ENCODE measurements around the gene MTA2. TPM values are rescaled to one million over a fixed set of nuclear protein-coding genes. Genes with fewer than 3 reads are reported as not detected.
"Not testable (repeated sequence)": the region's sequence is repeated elsewhere in the genome, so short reads cannot be mapped to it uniquely, and the experiment has no call there.

MTA2 gene
- total and polyA plus RNA-seq, 10 of the 15 experiments (the other 5 are each of a cell fraction or from before 2014, with no cell fraction given) = 6.7 to 201 (median 113) TPM

GRCh38 chr11:62650283-62650682 lies 48.6 kb upstream of the MTA2 start:
- POLR2A ChIA-PET = interaction anchor here (1.0 to 14.6 kb wide), 3 partner anchors 20 to 73 kb away, joined by 3 to 295 read pairs (median 4); partner anchors contain the start of genes C11orf98, CSKMT, LBHD1 and UQCC3
- H3K9me3 ChIP-seq (replicated peaks; ENCODE audit: control insufficient read depth, insufficient read depth, low read length); in situ Hi-C loops (cut with MboI); FAIRE-seq; H3K27me3 ChIP-seq (replicated peaks in 1 of 2; ENCODE audit: control insufficient read depth in 2 of 2, insufficient read depth in 2 of 2, low read length in 1 of 2); ATAC-seq; H4K20me1 ChIP-seq (ENCODE audit: control insufficient read depth, insufficient read depth); H3K27ac ChIP-seq (ENCODE audit: control insufficient read depth, insufficient read depth); BruUV-seq (replicated peaks); H3K4me1 ChIP-seq (ENCODE audit: control insufficient read depth, insufficient read depth, low read length); H3K4me2 ChIP-seq (ENCODE audit: control insufficient read depth, insufficient read depth); DNase-seq (ENCODE audit: low read depth, low spot score); intact Hi-C loops (cut with micrococcal nuclease; ENCODE audit: unreplicated experiment); H2AFZ ChIP-seq (ENCODE audit: control insufficient read depth, low read depth, low read length); H3K9ac ChIP-seq (ENCODE audit: control insufficient read depth, insufficient read depth, low read length); H3K4me3 ChIP-seq: not testable (repeated sequence)
- CTCF ChIA-PET = interaction anchor here (1.0 to 1.2 kb wide), 4 partner anchors 24 to 226 kb away, joined by 3 to 4 read pairs (median 4); no protein-coding TSS in a partner anchor
- Histone ChIP-seq H3K79me2 (ENCODE audit: control insufficient read depth, insufficient read depth, low read length) (peaks cover 35% of the 10 kb centered on the region), H3K36me3 (ENCODE audit: control insufficient read depth in 2 of 2, insufficient read depth in 2 of 2, low read length in 1 of 2) (peaks cover 5 to 13% of the 10 kb centered on the region in 2 experiments; a peak in 3 of 4 replicates)
- RAD21 ChIA-PET (ENCODE audit: unreplicated experiment) = interaction anchor here (1.1 to 1.3 kb wide), 2 partner anchors 22 to 226 kb away, joined by 3 to 4 read pairs; partner anchors contain the start of genes LBHD1 and UQCC3
- 91% methylated on average over 12 of the region's 12 CpGs for WGBS (ENCODE audit: insufficient coverage, insufficient replicate concordance, low lambda C conversion rate, missing lambda C conversion rate)
- SMC1A ChIA-PET (ENCODE audit: uncharacterized antibody, unreplicated experiment) = interaction anchor here (0.6 to 1.6 kb wide), 4 partner anchors 14 to 70 kb away, joined by 3 to 6 read pairs (median 4); partner anchors contain the start of genes C11orf98, LBHD1, TUT1 and UQCC3

DNA sequence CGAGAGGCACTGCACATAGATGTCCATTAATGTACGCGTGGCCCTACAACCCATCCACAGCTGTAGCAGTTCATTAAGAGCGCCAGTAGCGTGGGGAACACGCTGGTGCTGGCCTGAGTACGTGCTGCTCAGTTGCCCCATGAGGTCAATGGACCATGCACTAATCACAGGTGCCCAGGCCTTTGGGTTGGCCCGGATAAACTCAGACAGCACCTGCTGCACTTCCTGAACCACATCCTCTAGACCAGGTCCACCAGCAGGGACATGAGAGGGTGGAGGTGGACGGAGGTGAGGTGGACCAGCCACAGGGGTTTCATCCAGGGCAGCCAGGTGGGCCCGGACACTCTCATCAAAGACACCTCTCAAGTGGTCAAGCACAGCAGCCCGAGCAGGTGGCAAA lies 47.8 kb upstream of the MTA2 start:
- Histone ChIP-seq H3K9me3 (replicated peaks; ENCODE audit: control insufficient read depth, insufficient read depth, low read length) (no peaks in the 10 kb centered on the region), H4K20me1 (ENCODE audit: control insufficient read depth, insufficient read depth) (no peaks in the 10 kb centered on the region; the same call in 1 of the 2 replicates), H3K79me2 (ENCODE audit: control insufficient read depth, insufficient read depth, low read length) (peaks cover 43% of the 10 kb centered on the region), H3K27ac (ENCODE audit: control insufficient read depth, insufficient read depth) (no peak overlapping the region), H3K9ac (ENCODE audit: control insufficient read depth, insufficient read depth, low read length) (no peak overlapping the region), H3K4me1 (ENCODE audit: control insufficient read depth, insufficient read depth, low read length) (peaks cover 9% of the 10 kb centered on the region), H3K36me3 (ENCODE audit: control insufficient read depth in 2 of 2, insufficient read depth in 2 of 2, low read length in 1 of 2) (peaks cover 5 to 13% of the 10 kb centered on the region in 2 experiments; a peak in 3 of 4 replicates), H3K4me3 (no peak overlapping the region), H2AFZ (ENCODE audit: control insufficient read depth, low read depth, low read length) (no peak overlapping the region), H3K27me3 (replicated peaks in 1 of 2; ENCODE audit: control insufficient read depth in 2 of 2, insufficient read depth in 2 of 2, low read length in 1 of 2) (no peaks in the 10 kb centered on the region), H3K4me2 (ENCODE audit: control insufficient read depth, insufficient read depth) (no peak overlapping the region)
- in situ Hi-C loops (cut with MboI) (no loop called here), intact Hi-C loops (cut with micrococcal nuclease; ENCODE audit: unreplicated experiment) (no loop called here)
- DNase-seq (ENCODE audit: low read depth, low spot score) = no peak
- ATAC-seq = no peak
- ChIA-PET RAD21 (ENCODE audit: unreplicated experiment) (no interaction called here), POLR2A (interaction anchor here (0.5 to 14.6 kb wide), 9 partner anchors 20 to 235 kb away, joined by 3 to 295 read pairs (median 4); partner anchors contain the start of genes C11orf98, CSKMT, LBHD1 and UQCC3), CTCF (interaction anchor here (1.0 to 1.7 kb wide), 3 partner anchors 38 to 225 kb away, joined by 3 to 5 read pairs (median 4); no protein-coding TSS in a partner anchor), SMC1A (ENCODE audit: uncharacterized antibody, unreplicated experiment) (interaction anchor here (1.0 to 1.4 kb wide), 2 partner anchors 50 to 58 kb away, joined by 4 to 6 read pairs; partner anchors contain the start of gene TUT1)
- TF ChIP-seq PAX5 (IDR thresholded peaks at IDR 0.05; ENCODE audit: borderline replicate concordance, low read depth, low read length) = no peak
- no peak for TF ChIP-seq RCOR1 (conservative IDR thresholded peaks at IDR 0.05; ENCODE audit: low read depth, low read length)
- WGBS (ENCODE audit: insufficient coverage, insufficient replicate concordance, low lambda C conversion rate, missing lambda C conversion rate) = 81% methylated on average over 11 of the region's 11 CpGs
- BruUV-seq (replicated peaks) = no TSS peak
- no peak for FAIRE-seq

All from GM12878 (cell line).